Measurements from ENCODE around the gene CNOT3.

CNOT3 gene

DNA sequence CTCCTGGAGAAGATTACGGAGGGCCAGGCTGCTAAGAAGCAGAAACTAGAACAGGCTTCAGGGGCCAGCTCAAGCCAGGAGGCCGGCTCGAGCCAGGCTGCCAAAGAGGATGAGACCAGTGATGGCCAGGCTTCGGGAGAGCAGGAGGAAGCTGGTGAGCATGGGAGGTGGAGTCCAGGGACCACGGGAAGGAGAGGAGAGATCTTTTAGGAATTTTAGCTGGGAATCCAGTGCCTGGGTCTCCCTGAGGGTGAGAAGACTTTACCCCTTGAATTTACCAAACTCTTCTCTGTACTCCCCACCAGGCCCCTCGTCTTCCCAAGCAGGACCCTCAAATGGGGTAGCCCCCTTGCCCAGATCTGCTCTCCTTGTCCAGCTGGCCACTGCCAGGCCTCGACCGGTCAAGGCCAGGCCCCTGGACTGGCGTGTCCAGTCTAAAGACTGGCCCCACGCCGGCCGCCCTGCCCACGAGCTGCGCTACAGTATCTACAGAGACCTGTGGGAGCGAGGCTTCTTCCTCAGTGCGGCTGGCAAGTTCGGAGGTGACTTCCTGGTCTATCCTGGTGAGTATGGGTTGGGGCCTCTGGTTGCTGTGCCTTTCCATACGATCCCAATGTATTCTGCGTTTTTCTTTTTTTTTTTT lies 54.4 kb downstream of the CNOT3 start:
- TF ChIP-seq, protein P1, sequence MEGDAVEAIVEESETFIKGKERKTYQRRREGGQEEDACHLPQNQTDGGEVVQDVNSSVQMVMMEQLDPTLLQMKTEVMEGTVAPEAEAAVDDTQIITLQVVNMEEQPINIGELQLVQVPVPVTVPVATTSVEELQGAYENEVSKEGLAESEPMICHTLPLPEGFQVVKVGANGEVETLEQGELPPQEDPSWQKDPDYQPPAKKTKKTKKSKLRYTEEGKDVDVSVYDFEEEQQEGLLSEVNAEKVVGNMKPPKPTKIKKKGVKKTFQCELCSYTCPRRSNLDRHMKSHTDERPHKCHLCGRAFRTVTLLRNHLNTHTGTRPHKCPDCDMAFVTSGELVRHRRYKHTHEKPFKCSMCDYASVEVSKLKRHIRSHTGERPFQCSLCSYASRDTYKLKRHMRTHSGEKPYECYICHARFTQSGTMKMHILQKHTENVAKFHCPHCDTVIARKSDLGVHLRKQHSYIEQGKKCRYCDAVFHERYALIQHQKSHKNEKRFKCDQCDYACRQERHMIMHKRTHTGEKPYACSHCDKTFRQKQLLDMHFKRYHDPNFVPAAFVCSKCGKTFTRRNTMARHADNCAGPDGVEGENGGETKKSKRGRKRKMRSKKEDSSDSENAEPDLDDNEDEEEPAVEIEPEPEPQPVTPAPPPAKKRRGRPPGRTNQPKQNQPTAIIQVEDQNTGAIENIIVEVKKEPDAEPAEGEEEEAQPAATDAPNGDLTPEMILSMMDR (IDR thresholded peaks at IDR 0.05): no peak

DNA sequence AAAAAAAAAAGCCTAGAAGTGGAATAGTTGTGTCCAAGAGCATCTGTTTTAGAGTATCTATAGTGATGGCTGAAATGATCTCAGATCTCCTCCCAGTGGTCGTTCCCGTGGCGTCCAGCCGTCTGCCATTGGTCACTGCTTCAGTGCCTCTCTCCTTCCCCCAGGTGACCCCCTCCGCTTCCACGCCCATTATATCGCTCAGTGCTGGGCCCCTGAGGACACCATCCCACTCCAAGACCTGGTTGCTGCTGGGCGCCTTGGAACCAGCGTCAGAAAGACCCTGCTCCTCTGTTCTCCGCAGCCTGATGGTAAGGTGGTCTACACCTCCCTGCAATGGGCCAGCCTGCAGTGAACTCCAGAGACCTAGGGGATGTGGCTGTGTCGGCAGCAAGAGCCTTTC lies 55.4 kb downstream of the CNOT3 start:
- TF ChIP-seq, protein P1 (IDR thresholded peaks at IDR 0.05): no peak

DNA sequence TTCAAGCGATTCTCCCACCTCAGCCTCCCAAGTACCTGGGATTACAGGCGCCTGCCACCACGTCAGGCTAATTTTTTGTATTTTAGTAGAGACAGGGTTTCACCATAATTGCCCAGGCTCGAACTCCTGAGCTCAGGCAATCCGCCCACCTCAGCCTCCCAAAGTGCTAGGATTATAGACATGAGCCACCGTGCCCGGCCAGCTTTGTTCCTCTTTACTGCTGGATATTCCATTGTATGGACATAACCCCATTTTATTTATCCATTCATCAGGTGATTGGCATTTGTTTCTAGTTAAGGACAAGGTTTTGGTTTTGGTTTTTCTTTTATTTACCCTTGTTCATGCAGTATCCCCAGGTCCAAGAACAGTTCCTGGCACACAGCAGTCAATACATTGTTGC lies 59.0 kb downstream of the CNOT3 start:
- TF ChIP-seq, protein P1 (IDR thresholded peaks at IDR 0.05): no peak

DNA sequence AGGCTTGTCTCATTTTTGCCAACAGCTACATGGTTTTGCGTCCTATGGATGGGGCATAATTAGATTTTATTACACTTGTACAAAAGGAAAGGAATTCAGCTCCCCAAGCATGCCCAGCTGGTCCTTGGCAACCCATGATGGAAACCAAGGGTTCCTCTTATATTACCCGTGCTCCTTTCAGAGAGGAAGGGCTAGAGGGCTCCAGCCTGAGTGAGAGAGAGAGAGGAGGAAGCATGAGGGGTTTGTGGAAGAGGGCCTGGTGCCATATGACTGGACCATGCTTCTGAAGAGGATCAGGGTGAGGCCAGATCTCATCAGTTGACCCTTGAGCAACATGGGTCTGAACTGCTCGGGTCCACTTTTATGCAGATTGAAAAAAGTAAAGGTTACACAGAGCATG lies 59.6 kb downstream of the CNOT3 start:
- TF ChIP-seq, protein P1 (IDR thresholded peaks at IDR 0.05): no peak

DNA sequence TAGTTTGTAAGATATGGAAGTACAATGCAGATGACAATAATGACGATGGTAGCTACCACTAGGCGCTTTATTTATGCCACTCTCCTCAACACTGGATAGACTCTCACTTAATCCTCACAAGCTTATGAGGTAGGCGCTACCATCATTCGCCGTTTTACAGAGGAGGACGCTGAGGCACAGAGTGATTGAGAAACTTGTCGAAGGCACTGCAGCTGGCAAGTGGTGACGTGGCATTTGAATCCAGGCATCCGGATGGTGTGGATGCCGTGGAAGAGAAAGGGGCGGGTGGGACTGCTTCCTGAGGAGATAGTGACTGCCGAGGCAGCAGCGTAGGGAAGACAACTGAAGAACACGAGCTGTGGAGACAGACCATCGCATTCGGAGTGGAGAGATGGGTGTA lies 61.8 kb downstream of the CNOT3 start:
- TF ChIP-seq, protein P1 (IDR thresholded peaks at IDR 0.05): no peak

DNA sequence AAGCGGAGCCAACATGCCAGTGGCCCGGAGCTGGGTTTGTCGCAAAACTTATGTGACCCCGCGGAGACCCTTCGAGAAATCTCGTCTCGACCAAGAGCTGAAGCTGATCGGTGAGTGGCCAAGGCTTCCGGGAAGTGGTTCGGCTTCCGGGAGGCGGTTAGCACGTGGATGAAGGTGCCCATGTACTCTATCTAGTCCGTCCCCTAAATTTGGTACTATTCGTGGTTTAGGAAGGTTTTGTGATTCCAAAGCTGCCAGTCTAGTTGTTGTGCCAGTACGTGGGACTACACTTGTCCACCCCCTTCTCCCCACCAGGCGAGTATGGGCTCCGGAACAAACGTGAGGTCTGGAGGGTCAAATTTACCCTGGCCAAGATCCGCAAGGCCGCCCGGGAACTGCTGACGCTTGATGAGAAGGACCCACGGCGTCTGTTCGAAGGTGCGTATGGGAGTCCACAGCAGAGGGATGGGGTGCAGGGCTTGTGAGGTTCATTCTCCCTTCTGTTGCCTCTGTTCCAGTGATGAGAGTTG lies 63.7 kb downstream of the CNOT3 start:
- TF ChIP-seq, protein P1 (IDR thresholded peaks at IDR 0.05): no peak

DNA sequence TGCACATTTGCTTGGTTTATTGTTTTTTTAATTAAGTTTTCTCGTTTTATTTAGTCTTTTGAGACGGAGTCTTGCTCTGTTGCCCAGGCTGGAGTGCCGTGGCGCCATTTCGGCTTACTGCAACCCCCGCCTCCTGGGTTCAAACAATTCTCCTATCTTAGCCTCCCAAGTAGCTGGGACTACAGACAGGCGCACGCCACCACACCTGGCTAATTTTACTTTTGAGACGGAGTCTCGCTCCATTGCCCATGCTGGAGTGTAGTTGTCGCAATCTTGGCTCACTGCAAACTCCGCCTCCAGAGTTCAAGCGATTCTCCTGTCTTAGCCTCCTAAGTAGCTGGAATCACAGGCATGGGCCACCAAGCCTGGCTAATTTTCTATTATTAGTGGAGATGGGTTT lies 64.4 kb downstream of the CNOT3 start:
- TF ChIP-seq, protein P1 (IDR thresholded peaks at IDR 0.05): no peak
